HG02943 (cell line): ENCODE measurements around the gene PPP3R1.
A peak's percentile ranks its signal among the peaks of the same experiment; 100 is the strongest.
"Not testable (repeated sequence)": the region's sequence is repeated elsewhere in the genome, so short reads cannot be mapped to it uniquely, and the experiment has no call there.

ENCODE experiments used
- ATAC-seq: cut with Tn5 transposase; IDR thresholded peaks from one replicate; pipeline ENCODE4 v1.9.1; 2021; ENCODE audit warnings: mild to moderate bottlenecking, low read depth, moderate library complexity; ENCODE audit not compliant: unreplicated experiment

The PPP3R1 gene

GRCh38 chr2:68190991-68191731, 61.2 kb downstream of the PPP3R1 start:
- ATAC-seq = no peak

GRCh38 chr2:68189991-68190784, 62.1 kb downstream of the PPP3R1 start:
- ATAC-seq = no peak

- no peak for ATAC-seq
These were observed 63.5 kb downstream of the PPP3R1 start for GRCh38 chr2:68188831-68189230.

DNA sequence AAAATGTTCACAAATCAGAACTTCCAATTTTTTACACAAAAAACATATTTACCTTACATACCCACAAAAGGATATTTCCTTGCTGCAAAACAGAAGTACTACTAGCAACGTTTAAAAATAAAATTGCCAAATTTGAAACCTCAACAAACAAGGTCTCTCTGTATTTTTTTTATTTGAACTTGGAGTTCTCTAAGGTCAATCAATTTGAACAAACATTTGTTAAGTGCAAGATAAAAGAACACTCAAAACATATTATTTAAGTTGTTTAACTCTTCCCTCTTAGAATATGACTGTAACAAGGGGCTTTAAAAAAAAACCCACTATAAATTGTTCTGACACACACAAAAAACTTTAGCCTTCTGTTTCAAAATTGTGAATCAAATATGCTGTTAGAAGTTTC, 65.0 kb downstream of the PPP3R1 start:
- ATAC-seq = no peak

DNA sequence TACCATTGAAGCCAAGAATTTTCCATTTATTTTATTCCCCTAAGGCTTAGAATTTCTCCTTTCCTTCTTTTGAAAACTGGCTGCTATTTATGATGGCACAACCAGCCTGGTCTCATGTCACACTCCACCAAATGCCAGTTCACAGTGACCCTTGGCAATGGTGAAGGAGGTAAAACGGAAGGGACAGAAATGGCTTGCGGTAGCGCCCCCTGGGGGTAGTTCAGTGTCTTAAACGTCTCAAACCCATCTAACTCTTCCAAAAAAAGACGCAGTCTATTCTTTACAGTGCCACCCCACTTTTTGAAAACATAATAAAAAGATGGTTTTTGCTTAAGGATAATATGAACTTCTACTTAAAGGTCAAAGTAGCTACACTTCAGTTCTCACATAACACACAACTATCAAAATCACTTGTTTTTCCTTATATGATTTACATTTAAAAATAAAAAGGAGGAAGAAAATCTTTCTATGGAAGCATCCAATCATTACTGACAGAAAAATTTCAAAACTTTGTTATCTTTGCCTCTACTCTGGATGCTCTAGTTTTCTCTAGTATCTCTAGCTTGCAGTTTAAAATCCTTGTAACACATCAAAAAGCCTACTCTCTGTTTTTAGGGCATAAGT, 66.7 kb downstream of the PPP3R1 start:
- ATAC-seq = no peak

GRCh38 chr2:68182902-68183301, 69.4 kb downstream of the PPP3R1 start:
- ATAC-seq = no peak

DNA sequence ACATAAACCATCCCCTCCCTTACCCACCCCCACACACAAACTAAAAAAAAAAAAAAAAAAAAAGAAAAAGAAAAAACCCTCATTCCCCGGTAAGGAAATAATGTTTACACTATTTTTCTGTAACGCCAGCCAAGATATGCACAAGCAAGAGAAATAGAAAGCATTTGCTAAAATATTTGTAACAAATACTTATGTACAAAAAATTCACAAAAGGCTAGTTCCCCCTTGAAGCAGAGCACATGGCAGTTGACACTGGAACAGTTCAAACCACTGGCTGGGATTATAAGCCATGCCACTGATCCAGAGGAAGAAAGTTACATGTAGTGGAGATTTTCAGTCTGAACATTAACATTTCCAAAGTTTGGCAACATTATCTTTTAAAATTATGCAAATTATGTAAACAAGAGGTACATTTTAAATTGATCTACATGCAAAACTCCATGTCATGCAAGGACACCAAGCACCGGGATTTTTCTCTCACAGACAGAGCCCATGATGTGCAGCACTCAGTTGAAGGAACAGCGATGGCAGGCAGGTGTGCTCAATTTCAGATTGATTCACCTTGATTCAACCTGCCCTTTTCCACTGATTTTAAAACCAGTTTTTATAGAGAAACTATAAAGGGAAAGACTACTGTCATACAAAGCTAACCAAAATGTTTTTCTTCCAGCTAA, 73.2 kb downstream of the PPP3R1 start:
- ATAC-seq = no peak

GRCh38 chr2:68178432-68178831, 73.9 kb downstream of the PPP3R1 start:
- no peak for ATAC-seq

DNA sequence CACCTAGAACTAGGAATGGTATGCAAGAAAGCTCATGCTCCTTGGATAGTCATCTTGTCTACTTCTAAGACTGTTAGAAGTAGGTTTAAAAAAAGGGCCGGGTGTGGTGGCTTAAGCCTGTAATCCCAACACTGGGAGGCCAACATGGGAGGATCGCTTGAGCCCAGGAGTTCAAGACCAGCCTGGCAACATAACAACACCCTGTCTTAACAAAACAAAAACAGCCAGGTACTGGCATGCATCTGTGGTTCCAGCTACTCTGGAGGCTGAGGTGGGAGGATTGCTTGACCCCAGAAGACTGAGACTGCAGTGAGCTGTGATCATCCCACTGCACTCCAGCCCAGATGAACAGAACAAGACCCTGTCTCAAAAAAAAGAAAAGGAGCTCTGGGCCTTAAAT, 74.8 kb downstream of the PPP3R1 start:
- no peak for ATAC-seq

- no peak for ATAC-seq
These were observed 75.7 kb downstream of the PPP3R1 start for GRCh38 chr2:68176657-68177056.

- not testable (repeated sequence) for ATAC-seq
These were observed 77.1 kb downstream of the PPP3R1 start for GRCh38 chr2:68175210-68175609.

DNA sequence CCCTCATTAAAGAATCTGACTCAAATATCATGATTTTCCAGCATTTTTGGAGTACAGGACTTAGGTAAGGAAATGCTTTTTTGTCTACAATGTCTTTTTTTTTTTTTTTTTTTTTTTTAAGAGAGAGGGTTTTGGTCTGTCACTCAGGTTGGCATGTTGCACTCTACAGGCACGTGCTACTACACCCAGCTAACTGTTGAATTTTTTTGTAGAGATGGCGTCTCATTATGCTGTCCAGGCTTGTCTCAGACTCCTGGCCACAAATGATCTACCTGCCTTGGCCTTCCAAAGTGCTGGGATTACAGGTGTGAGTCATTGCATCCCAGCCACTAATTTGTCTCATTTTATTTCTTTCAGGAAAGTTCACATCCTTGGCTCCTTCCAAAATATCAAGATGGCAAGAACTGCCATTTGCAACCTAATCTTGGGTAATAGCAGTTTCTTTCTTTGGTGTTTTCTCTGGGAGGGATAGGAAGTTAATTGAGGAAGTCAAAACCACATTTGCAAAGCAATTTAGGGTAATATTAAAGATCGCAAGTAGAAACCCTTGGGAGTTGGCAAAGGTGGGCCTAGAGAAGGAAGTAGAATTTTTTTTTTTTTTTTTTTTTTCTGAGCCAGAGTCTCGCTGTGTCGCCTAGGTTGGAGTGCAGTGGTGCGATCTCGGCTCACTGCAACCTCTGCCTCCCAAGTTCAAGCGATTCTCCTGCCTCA, 79.2 kb downstream of the PPP3R1 start:
- ATAC-seq = no peak

DNA sequence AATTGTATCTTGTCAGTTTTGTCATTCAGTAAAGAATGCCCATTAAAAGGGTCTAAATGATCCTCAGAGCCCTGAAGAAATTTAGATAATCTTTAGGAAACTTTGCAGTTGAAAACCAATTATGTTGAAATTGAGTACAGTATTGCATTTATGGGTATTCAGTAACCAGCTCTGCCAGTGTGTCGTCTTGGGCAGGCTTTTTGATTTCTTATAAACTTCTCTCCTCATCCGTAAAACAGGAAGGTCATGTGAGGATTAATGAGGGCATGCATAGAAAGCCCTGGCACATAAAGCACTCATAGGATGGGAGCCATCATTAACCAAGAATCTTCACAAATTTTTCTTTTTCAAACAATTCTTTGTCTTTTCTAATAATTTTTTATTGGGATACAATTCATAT, 79.8 kb downstream of the PPP3R1 start:
- no peak for ATAC-seq

DNA sequence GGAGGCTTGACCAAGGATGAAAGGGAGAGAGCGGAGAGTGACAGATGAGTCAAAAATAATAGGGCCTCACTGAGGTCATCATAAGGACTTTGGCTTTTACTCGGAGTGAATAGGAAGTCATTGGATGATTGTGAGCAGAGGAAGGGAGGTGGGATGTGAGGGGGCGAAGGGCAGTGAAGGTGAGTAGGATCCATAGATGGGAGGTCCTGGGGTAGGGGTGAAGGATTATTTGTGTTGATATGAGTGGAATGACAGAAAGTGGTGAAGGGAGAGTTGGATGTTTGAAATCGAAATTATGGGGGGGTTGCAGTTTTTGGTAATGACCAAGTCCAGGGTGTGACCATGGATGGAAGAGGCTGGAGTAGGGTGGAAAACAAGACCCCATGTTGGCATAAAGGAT, 80.6 kb downstream of the PPP3R1 start:
- ATAC-seq = no peak

DNA sequence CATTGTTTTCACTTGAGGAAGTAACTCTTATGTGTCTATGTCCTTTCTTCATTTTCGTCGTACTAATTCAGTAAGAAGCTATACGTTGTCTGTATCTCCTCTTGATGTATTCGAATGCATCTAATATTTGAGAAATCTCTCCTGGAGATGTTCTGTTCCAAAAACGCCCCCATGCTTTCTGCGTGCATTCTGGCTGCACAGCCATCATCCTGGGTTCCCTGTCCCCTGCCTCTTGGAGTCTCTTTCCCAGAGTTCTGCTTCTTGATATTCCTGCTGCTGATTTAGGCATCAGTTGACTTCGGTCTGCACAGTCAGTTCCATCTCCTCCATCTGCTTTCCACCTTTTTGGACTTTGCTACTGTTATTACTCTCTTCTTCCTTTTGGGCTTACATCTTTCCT, 81.2 kb downstream of the PPP3R1 start:
- ATAC-seq = no peak

DNA sequence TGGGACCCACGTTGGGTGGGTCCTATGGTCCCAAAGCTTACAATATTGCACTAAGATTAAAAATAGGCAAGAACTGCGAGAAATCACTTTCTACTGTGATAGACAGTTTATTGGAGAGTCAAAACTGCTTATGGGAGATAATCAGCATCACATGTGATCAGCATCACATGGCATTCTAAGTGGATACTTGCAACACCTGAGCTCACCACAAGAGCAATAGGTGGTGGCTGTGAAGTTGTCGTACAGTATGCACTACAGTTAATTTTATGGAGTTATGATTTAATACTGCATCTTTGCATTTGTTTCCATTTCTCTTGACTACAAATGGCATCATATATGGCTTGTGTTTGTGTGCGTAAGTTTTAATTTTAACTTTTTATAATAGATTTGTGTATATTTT, 83.0 kb downstream of the PPP3R1 start:
- ATAC-seq = no peak

DNA sequence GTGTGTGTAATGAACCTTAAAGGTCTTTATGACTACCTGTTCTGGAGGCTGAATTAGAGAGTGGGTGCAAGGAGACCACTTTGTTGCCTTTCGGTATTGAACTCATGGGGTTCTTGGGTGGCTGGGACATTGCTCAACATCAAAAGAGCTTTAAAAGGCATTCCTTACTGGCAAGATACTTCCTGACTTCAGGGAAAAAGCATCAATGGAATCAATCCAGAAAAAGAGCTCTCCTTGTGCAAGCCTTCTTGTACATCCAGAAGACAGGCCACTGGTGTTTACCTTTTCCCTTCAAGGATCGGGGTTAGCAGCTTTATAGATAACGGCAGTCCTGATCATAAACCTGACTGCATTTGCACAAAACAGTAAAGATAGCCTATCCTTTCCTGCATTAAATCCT, 85.1 kb downstream of the PPP3R1 start:
- ATAC-seq = no peak

DNA sequence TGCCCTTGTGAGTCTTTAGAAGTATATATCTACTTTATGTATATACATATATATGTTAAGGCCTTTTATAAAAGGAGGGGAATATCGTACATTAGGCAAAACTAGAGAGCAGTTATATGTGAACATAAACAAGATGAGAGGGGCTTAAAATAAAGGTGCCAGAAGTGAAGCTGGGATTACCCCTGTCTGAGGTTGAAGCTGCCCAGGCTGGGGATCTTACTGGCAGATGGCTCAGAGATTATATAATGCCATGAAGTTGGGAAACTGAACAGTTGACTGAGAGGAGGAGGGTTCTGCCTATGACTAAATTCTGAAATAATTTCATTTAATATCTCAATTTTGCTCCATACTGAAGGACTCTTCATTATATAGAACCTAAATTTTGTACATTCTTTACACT, 88.7 kb downstream of the PPP3R1 start:
- no peak for ATAC-seq

GRCh38 chr2:68158134-68158447, 94.2 kb downstream of the PPP3R1 start:
- ATAC-seq = no peak

GRCh38 chr2:68157402-68158133, 94.8 kb downstream of the PPP3R1 start, which contains the start of gene PNO1:
PNO1 (plus strand) TSS chr2:68157888; CDS start chr2:68157935, 47 bp downstream.
- peak; percentile 91 for ATAC-seq
